B cell (primary cell): ENCODE results near the gene ARRB2. TPM values are rescaled to one million over a fixed set of nuclear protein-coding genes. Genes with fewer than 3 reads are reported as not detected.
"Not testable (repeated sequence)": the region's sequence is repeated elsewhere in the genome, so short reads cannot be mapped to it uniquely, and the experiment has no call there.

Experiments
- ATAC-seq: fragments of 200-7000 bp; cut with Tn5 transposase; one replicate; pipeline ENCODE4 v1.10.0; 2021; ENCODE audit warnings: low read depth, mild to moderate bottlenecking, moderate number of reproducible peaks, moderate library complexity
- CTCF ChIA-PET: fragments of 350-600 bp; sonication (Branson Sonifier 250); formaldehyde crosslinking; loops from one replicate; lab custom pipeline; 2021; ENCODE audit warnings: antibody characterized with exemption, inconsistent platforms; lab: Charles Lee
- POLR2A ChIA-PET: fragments of 350-600 bp; sonication (Branson Sonifier 250); formaldehyde crosslinking; loops from one replicate; lab custom pipeline; 2021; ENCODE audit warnings: antibody characterized with exemption; lab: Charles Lee
- DNase-seq: peaks from one replicate; pipeline ENCODE4 v3.0.0; 2013
- H2AFZ ChIP-seq: 2 replicates; pipeline ENCODE4 v1.6.1; 2012; ENCODE audit warnings: mild to moderate bottlenecking, low read depth, low read length; ENCODE audit not compliant: insufficient read depth, poor library complexity, severe bottlenecking
- H3K27ac ChIP-seq, 2 donors: 1 replicate in 1 of 2; 2 replicates in 1 of 2; pipeline ENCODE4 v1.5.1; 2012 to 2013; ENCODE audit warnings: low read length in 2 of 2, mild to moderate bottlenecking in 2 of 2, moderate library complexity in 1 of 2
- H3K27me3 ChIP-seq, 4 experiments: fragments of 200-600 bp in 1 of 4; sonication (generic) in 1 of 4; replicated peaks in 1 of 4; 1 replicate in 2 of 4; 2 replicates in 2 of 4; pipeline versions ENCODE4 v1.6.1 to v1.7.0; 2013 to 2016; ENCODE audit warnings: low read length in 3 of 4, mild to moderate bottlenecking in 2 of 4, mixed read lengths in 1 of 4, moderate library complexity in 1 of 4; ENCODE audit not compliant: insufficient read depth in 4 of 4, control insufficient read depth in 3 of 4; ENCODE audit errors: control extremely low read depth in 1 of 4
- H3K36me3 ChIP-seq, 2 experiments: replicated peaks in 1 of 2; 1 replicate in 1 of 2; 2 replicates in 1 of 2; pipeline versions ENCODE4 v1.6.1 to v1.7.1; 2013; ENCODE audit warnings: low read length in 1 of 2; ENCODE audit not compliant: insufficient read depth in 2 of 2, control insufficient read depth in 1 of 2; ENCODE audit errors: control extremely low read depth in 1 of 2, extremely low read depth in 1 of 2
- H3K4me1 ChIP-seq, 2 donors: fragments of 200-600 bp in 1 of 2; sonication (generic) in 1 of 2; 1 replicate in 1 of 2; 2 replicates in 1 of 2; pipeline versions ENCODE4 v1.5.1 to v1.6.1; 2013 to 2017; ENCODE audit warnings: low read length in 2 of 2; ENCODE audit not compliant: control insufficient read depth in 2 of 2, insufficient read depth in 2 of 2
- H3K4me2 ChIP-seq: replicated peaks from 2 replicates; pipeline ENCODE3; 2012; ENCODE audit warnings: mild to moderate bottlenecking, low read depth, low read length; ENCODE audit not compliant: poor library complexity, severe bottlenecking
- H3K4me3 ChIP-seq, 5 experiments: fragments of 200-600 bp in 1 of 5; sonication (generic) in 1 of 5; 1 replicate in 3 of 5; 2 replicates in 2 of 5; pipeline versions ENCODE4 v1.5.1 to v1.7.0; 2011 to 2016; ENCODE audit warnings: low read length in 4 of 5, mild to moderate bottlenecking in 4 of 5, low read depth in 2 of 5, control low read depth in 1 of 5, moderate library complexity in 1 of 5; ENCODE audit not compliant: insufficient read depth in 1 of 5; ENCODE audit errors: control extremely low read depth in 1 of 5, extremely low read depth in 1 of 5
- H3K79me2 ChIP-seq: fragments of 200-600 bp; sonication (generic); one replicate; pipeline ENCODE4 v1.6.0; 2016; ENCODE audit warnings: low read length; ENCODE audit not compliant: control insufficient read depth, insufficient read depth
- H3K9ac ChIP-seq: fragments of 200-600 bp; sonication (generic); 2 replicates; pipeline ENCODE4 v1.6.1; 2017; ENCODE audit warnings: mild to moderate bottlenecking, low read length, moderate library complexity
- H3K9me3 ChIP-seq, 3 donors: one replicate each; pipeline versions ENCODE4 v1.6.1 to v1.7.1; 2013; ENCODE audit warnings: low read length in 2 of 3; ENCODE audit not compliant: control insufficient read depth in 2 of 3, insufficient read depth in 1 of 3; ENCODE audit errors: control extremely low read depth in 1 of 3
- H4K20me1 ChIP-seq: 2 replicates; pipeline ENCODE4 v1.6.0; 2012; ENCODE audit warnings: mild to moderate bottlenecking, low read length; ENCODE audit not compliant: insufficient read depth, control insufficient read depth, poor library complexity, severe bottlenecking
- H3K27ac Mint-ChIP-seq: one replicate; pipeline ENCODE4 v1.8.0; 2021; ENCODE audit warnings: mixed read lengths
- H3K27me3 Mint-ChIP-seq: one replicate; pipeline ENCODE4 v1.8.0; 2021; ENCODE audit warnings: mixed read lengths
- H3K4me1 Mint-ChIP-seq: one replicate; pipeline ENCODE4 v1.8.0; 2021; ENCODE audit warnings: mixed read lengths
- H3K4me3 Mint-ChIP-seq: one replicate; pipeline ENCODE4 v1.8.0; 2021; ENCODE audit warnings: mixed read lengths
- H3K9me3 Mint-ChIP-seq: one replicate; pipeline ENCODE4 v1.8.0; 2022; ENCODE audit warnings: mixed read lengths; ENCODE audit not compliant: insufficient read depth
- CTCF ChIP-seq: fragments of 200-600 bp; IDR thresholded peaks from one replicate; pipeline ENCODE4 v1.8.0; 2022; ENCODE audit warnings: antibody characterized with exemption, mild to moderate bottlenecking
- EZH2 ChIP-seq: IDR thresholded peaks from 2 replicates; pipeline ENCODE4 v1.6.1; 2012; ENCODE audit warnings: borderline replicate concordance, low read depth, mild to moderate bottlenecking, moderate library complexity, low read length; ENCODE audit not compliant: insufficient read depth, poor library complexity, severe bottlenecking
- WGBS: methylation state at CpG from one replicate; pipeline ENCODE4 v1.1.5; 2013; ENCODE audit warnings: missing lambda C conversion rate; ENCODE audit not compliant: insufficient coverage; 5-methylcytosine and 5-hydroxymethylcytosine counted together
- intact Hi-C: fragments of 100-400 bp; cut with micrococcal nuclease; formaldehyde crosslinking; loops from one replicate; pipeline ENCODE4 v1.10.0; 2022
- polyA plus RNA-seq: library from polyadenylated mRNA; depleted of rRNA; stranded (reverse); fragments of >200 nt; gene quantifications from 2 replicates; pipeline ENCODE4 v1.2.3, GENCODE V29; 2012
- total RNA-seq, 2 donors: library from RNA; stranded (reverse); fragments of 120-200 nt in 1 of 2; gene quantifications; 1 replicate in 1 of 2; 2 replicates in 1 of 2; pipeline versions ENCODE4 v1.2.3 to v1.2.4, GENCODE V29; 2013 to 2022

The ARRB2 gene
- total and polyA plus RNA-seq, 2 donors (not counting 1 experiment from before 2014, with no cell fraction given) = 111 to 164 TPM

GRCh38 chr17:4693416-4693815 lies 17.0 kb upstream of the ARRB2 start:
- TF ChIP-seq CTCF = no peak
- no peak for TF ChIP-seq EZH2
- ATAC-seq (no peak), DNase-seq (no peak)
- Mint-ChIP-seq H3K9me3 (no peaks in the 10 kb centered on the region), H3K4me1 (peaks cover 14% of the 10 kb centered on the region), H3K4me3 (no peak overlapping the region), H3K27ac (no peak overlapping the region), H3K27me3 (no peaks in the 10 kb centered on the region)
- Histone ChIP-seq H3K36me3 (peaks cover 0 to 27% of the 10 kb centered on the region in 2 experiments), H3K27ac (no peak overlapping the region), H4K20me1 (peaks cover 30% of the 10 kb centered on the region), H3K4me3 (no peak overlapping the region), H3K4me1 (no peaks in the 10 kb centered on the region), H3K27me3 (no peaks in the 10 kb centered on the region), H3K79me2 (peaks cover 75% of the 10 kb centered on the region), H3K9me3 (no peaks in the 10 kb centered on the region), H2AFZ (no peak overlapping the region), H3K4me2 (no peak overlapping the region), H3K9ac (no peak overlapping the region)
- intact Hi-C loops = no loop called here
- ChIA-PET CTCF (no interaction called here), POLR2A (no interaction called here)
- 67% methylated on average over 3 of the region's 9 CpGs for WGBS

GRCh38 chr17:4696437-4696805 lies 14.0 kb upstream of the ARRB2 start:
- H3K79me2 ChIP-seq = peaks cover 71% of the 10 kb centered on the region
- H3K4me1 ChIP-seq = no peaks in the 10 kb centered on the region
- POLR2A ChIA-PET = interaction anchor here (0.7 kb wide), 1 partner anchor 59 kb away, joined by 5 read pairs; no protein-coding TSS in a partner anchor
- H3K4me2 ChIP-seq = peak overlapping the region; percentile 1
- Mint-ChIP-seq H3K27ac (peak overlapping the region; percentile 72), H3K9me3 (no peaks in the 10 kb centered on the region), H3K27me3 (no peaks in the 10 kb centered on the region), H3K4me3 (peak overlapping the region; percentile 36), H3K4me1 (peaks cover 14% of the 10 kb centered on the region)
- intact Hi-C loops = no loop called here
- H4K20me1 ChIP-seq = peaks cover 20% of the 10 kb centered on the region
- no peaks in the 10 kb centered on the region for H3K27me3 ChIP-seq
- no peak overlapping the region for H2AFZ ChIP-seq
- H3K9ac ChIP-seq = no peak overlapping the region
- H3K9me3 ChIP-seq = no peaks in the 10 kb centered on the region
- no peak overlapping the region for H3K4me3 ChIP-seq
- 47% methylated on average over 4 of the region's 6 CpGs for WGBS
- CTCF ChIA-PET = no interaction called here
- ATAC-seq = peak; percentile 33
- DNase-seq = peak; percentile 32
- H3K27ac ChIP-seq = peak overlapping the region in 1 of 2 donors; percentile 15
- H3K36me3 ChIP-seq = peaks cover 0 to 6% of the 10 kb centered on the region in 2 experiments
- TF ChIP-seq CTCF (no peak), EZH2 (no peak)

- 80% methylated on average over 5 of the region's 13 CpGs for WGBS
- H3K9me3 ChIP-seq, H3K4me2 ChIP-seq, POLR2A ChIA-PET, H3K27ac ChIP-seq, H3K4me3 ChIP-seq, H3K27me3 ChIP-seq, ATAC-seq, H3K4me3 Mint-ChIP-seq, H4K20me1 ChIP-seq, H2AFZ ChIP-seq, H3K27me3 Mint-ChIP-seq, H3K9ac ChIP-seq, H3K36me3 ChIP-seq, DNase-seq, H3K27ac Mint-ChIP-seq, H3K9me3 Mint-ChIP-seq: not testable (repeated sequence)
- H3K79me2 ChIP-seq = peaks cover 67% of the 10 kb centered on the region
- peaks cover 35% of the 10 kb centered on the region for H3K4me1 Mint-ChIP-seq
- peaks cover 8 to 13% of the 10 kb centered on the region in 2 donors for H3K4me1 ChIP-seq
- CTCF ChIA-PET = interaction anchor here (0.6 to 0.7 kb wide), 3 partner anchors 133 to 378 kb away, joined by 3 to 4 read pairs (median 4); no protein-coding TSS in a partner anchor
- intact Hi-C loops = loop anchor here (10.0 kb wide), 1 partner anchor 135 kb away; the partner anchor contains the start of gene GGT6
Measured at GRCh38 chr17:4699401-4700056, 10.9 kb upstream of the ARRB2 start.
